AG09309 (cell line): ENCODE data around the gene BACE2.
A peak's percentile ranks its signal among the peaks of the same experiment; 100 is the strongest.

Experiments used
- DNase-seq: peaks from one replicate; pipeline ENCODE4 v3.0.0-alpha.2; 2010; ENCODE audit warnings: low read depth
- H3K4me3 ChIP-seq: 2 replicates; pipeline ENCODE4 v1.5.1; 2011; ENCODE audit warnings: mild to moderate bottlenecking, low read depth, low read length, moderate library complexity; ENCODE audit not compliant: control insufficient read depth
- CTCF ChIP-seq: IDR thresholded peaks from 2 replicates; pipeline ENCODE4 v1.5.1; 2011; ENCODE audit warnings: mild to moderate bottlenecking, low read depth, low read length, inconsistent platforms; ENCODE audit not compliant: insufficient read depth, control insufficient read depth; ENCODE audit errors: missing control alignments

The BACE2 gene

GRCh38 chr21:41164981-41165655 is 2.8 kb upstream of the BACE2 start:
- TF ChIP-seq CTCF = no peak
- H3K4me3 ChIP-seq = no peak overlapping the region
- no peak for DNase-seq

GRCh38 chr21:41166884-41167283 is 1.1 kb upstream of the BACE2 start:
- no peak for DNase-seq
- H3K4me3 ChIP-seq = peak overlapping the region; percentile 80
- no peak for TF ChIP-seq CTCF

- DNase-seq = no peak
- no peak for TF ChIP-seq CTCF
- peak overlapping the region; percentile 80 for H3K4me3 ChIP-seq
Measured at GRCh38 chr21:41168391-41169257, 664 bp downstream of the BACE2 start.

GRCh38 chr21:41169258-41169576 is 1.3 kb downstream of the BACE2 start:
- no peak for TF ChIP-seq CTCF
- no peak for DNase-seq
- peak overlapping the region; percentile 80 for H3K4me3 ChIP-seq

GRCh38 chr21:41169701-41170100 is 1.7 kb downstream of the BACE2 start:
- no peak for DNase-seq
- TF ChIP-seq CTCF = no peak

GRCh38 chr21:41170442-41170841 is 2.5 kb downstream of the BACE2 start:
- no peak overlapping the region for H3K4me3 ChIP-seq
- TF ChIP-seq CTCF = peak; percentile 75
- DNase-seq = no peak

More at GRCh38 chr21:41169701-41170100, 1.7 kb downstream of the BACE2 start:
- H3K4me3 ChIP-seq = no peak overlapping the region
